ENCODE data around the gene POU6F2.

Gene POU6F2

GRCh38 chr7:39198556-39198955, 220.8 kb downstream of the POU6F2 start:
- no peak for DNase-seq

- no peak for DNase-seq
These were observed 221.3 kb downstream of the POU6F2 start for GRCh38 chr7:39199006-39199405.

GRCh38 chr7:39199951-39200350, 222.2 kb downstream of the POU6F2 start:
- DNase-seq = no peak

- no peak for DNase-seq
These were observed 224.3 kb downstream of the POU6F2 start for GRCh38 chr7:39202041-39202440.

GRCh38 chr7:39210362-39210761, 232.7 kb downstream of the POU6F2 start:
- DNase-seq = no peak

GRCh38 chr7:39211581-39211980, 233.9 kb downstream of the POU6F2 start:
- DNase-seq = no peak

- no peak for DNase-seq
These were observed 235.2 kb downstream of the POU6F2 start for GRCh38 chr7:39212876-39213275.

GRCh38 chr7:39217783-39218182, 240.1 kb downstream of the POU6F2 start:
- no peak for DNase-seq

GRCh38 chr7:39219869-39220268, 242.2 kb downstream of the POU6F2 start:
- no peak for DNase-seq

- DNase-seq = no peak
These were observed 244.2 kb downstream of the POU6F2 start for GRCh38 chr7:39221901-39222300.

- no peak for DNase-seq
These were observed 251.2 kb downstream of the POU6F2 start for GRCh38 chr7:39228946-39229345.

- no peak for DNase-seq
These were observed 256.3 kb downstream of the POU6F2 start for GRCh38 chr7:39233851-39234529.

- no peak for DNase-seq
These were observed 260.6 kb downstream of the POU6F2 start for GRCh38 chr7:39238234-39238869.

- DNase-seq = no peak
These were observed 263.2 kb downstream of the POU6F2 start for GRCh38 chr7:39240864-39241263.

GRCh38 chr7:39247576-39247975, 269.9 kb downstream of the POU6F2 start:
- no peak for DNase-seq

GRCh38 chr7:39248041-39248691, 270.5 kb downstream of the POU6F2 start:
- no peak for DNase-seq

GRCh38 chr7:39248692-39249090, 271.0 kb downstream of the POU6F2 start:
- no peak for DNase-seq

GRCh38 chr7:39249635-39250152, 272.0 kb downstream of the POU6F2 start:
- DNase-seq = no peak

GRCh38 chr7:39252916-39253315, 275.2 kb downstream of the POU6F2 start:
- no peak for DNase-seq

- DNase-seq = no peak
These were observed 281.8 kb downstream of the POU6F2 start for GRCh38 chr7:39259391-39260003.

GRCh38 chr7:39260279-39260844, 282.7 kb downstream of the POU6F2 start:
- DNase-seq = no peak

GRCh38 chr7:39261771-39262170, 284.1 kb downstream of the POU6F2 start:
- DNase-seq = no peak

Data from NCI-H1048 (cell line).